ENCODE results near the gene CSRP3. TPM values are rescaled to one million over a fixed set of nuclear protein-coding genes. Genes with fewer than 3 reads are reported as not detected.

CSRP3 gene
- polyA plus RNA-seq, 6 donors from 2014 or later, result not detected

DNA sequence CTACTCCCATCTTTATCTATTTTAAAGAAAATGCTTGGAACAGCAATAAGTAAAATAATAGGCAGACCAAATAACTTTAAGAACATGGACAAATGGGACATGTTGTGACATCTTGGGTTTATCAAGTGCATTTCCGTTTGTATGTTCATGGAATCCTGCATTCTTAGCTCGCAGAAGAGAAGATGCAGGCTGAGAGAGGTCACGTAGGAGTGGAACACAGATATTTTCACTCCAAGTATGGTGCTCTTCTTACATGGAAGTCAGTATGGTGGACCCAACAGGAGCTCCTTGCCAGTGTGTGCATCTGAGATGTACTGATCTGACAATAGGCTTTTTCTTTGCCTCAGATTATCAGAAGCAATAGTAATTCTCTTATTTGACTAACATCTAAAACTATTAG is 37.3 kb upstream of the CSRP3 start:
- Mint-ChIP-seq H3K27ac (no peak overlapping the region), H3K4me1 (peaks cover 15 to 25% (median 19%) of the 10 kb centered on the region in 3 donors), H3K36me3 (peaks cover 0 to 7% of the 10 kb centered on the region in 2 donors), H3K4me3 (peak overlapping the region in 3 of 8 donors; percentile 35 to 67 (median 56)), H3K9me3 (peaks cover 0 to 3% (median 0%) of the 10 kb centered on the region in 7 donors), H3K27me3 (peaks cover 21 to 41% (median 36%) of the 10 kb centered on the region in 3 donors)
- no peak for DNase-seq
- no peak for ATAC-seq (ENCODE audit: low read depth in 2 of 2)

GRCh38 chr11:19237813-19238212 is 36.0 kb upstream of the CSRP3 start:
- Mint-ChIP-seq H3K4me3 (no peak overlapping the region), H3K27me3 (peaks cover 18 to 29% (median 25%) of the 10 kb centered on the region in 3 donors), H3K36me3 (peaks cover 0 to 7% of the 10 kb centered on the region in 2 donors), H3K9me3 (peaks cover 0 to 3% (median 0%) of the 10 kb centered on the region in 7 donors), H3K4me1 (peaks cover 15 to 19% (median 19%) of the 10 kb centered on the region in 3 donors), H3K27ac (no peak overlapping the region)
- DNase-seq, result no peak
- ATAC-seq (ENCODE audit: low read depth in 2 of 2), result no peak

- H3K27me3 Mint-ChIP-seq, result peaks cover 14 to 25% (median 21%) of the 10 kb centered on the region in 3 donors
- H3K9me3 Mint-ChIP-seq, result peaks cover 0 to 3% (median 0%) of the 10 kb centered on the region in 7 donors
- H3K4me1 Mint-ChIP-seq, result peaks cover 14 to 16% (median 15%) of the 10 kb centered on the region in 3 donors
- peaks cover 0 to 6% of the 10 kb centered on the region in 2 donors for H3K36me3 Mint-ChIP-seq
- no peak overlapping the region for H3K4me3 Mint-ChIP-seq
- ATAC-seq (ENCODE audit: low read depth in 2 of 2), result no peak
- DNase-seq, result no peak
- no peak overlapping the region for H3K27ac Mint-ChIP-seq
Observed at GRCh38 chr11:19237381-19237780, 35.6 kb upstream of the CSRP3 start.

- peaks cover 0 to 3% (median 0%) of the 10 kb centered on the region in 7 donors for H3K9me3 Mint-ChIP-seq
- peaks cover 0 to 7% (median 4%) of the 10 kb centered on the region in 3 donors for H3K27me3 Mint-ChIP-seq
- H3K4me3 Mint-ChIP-seq, result no peak overlapping the region
- ATAC-seq (ENCODE audit: low read depth in 2 of 2) (no peak), DNase-seq (no peak)
- H3K4me1 Mint-ChIP-seq, result no peaks in the 10 kb centered on the region
- no peaks in the 10 kb centered on the region for H3K36me3 Mint-ChIP-seq
- H3K27ac Mint-ChIP-seq, result no peak overlapping the region
Observed at GRCh38 chr11:19234231-19234817, 32.5 kb upstream of the CSRP3 start.

- H3K9me3 Mint-ChIP-seq, result peaks cover 0 to 3% (median 0%) of the 10 kb centered on the region in 7 donors
- no peak overlapping the region for H3K27ac Mint-ChIP-seq
- H3K4me3 Mint-ChIP-seq, result no peak overlapping the region
- DNase-seq (no peak), ATAC-seq (ENCODE audit: low read depth in 2 of 2) (no peak)
- H3K36me3 Mint-ChIP-seq, result no peaks in the 10 kb centered on the region
- no peaks in the 10 kb centered on the region for H3K4me1 Mint-ChIP-seq
- H3K27me3 Mint-ChIP-seq, result peaks cover 0 to 4% (median 0%) of the 10 kb centered on the region in 3 donors
Observed at GRCh38 chr11:19232910-19233503, 31.2 kb upstream of the CSRP3 start.

GRCh38 chr11:19229671-19230070 is 27.9 kb upstream of the CSRP3 start:
- H3K9me3 Mint-ChIP-seq, result peaks cover 0 to 2% (median 0%) of the 10 kb centered on the region in 7 donors
- no peaks in the 10 kb centered on the region for H3K4me1 Mint-ChIP-seq
- H3K4me3 Mint-ChIP-seq, result no peak overlapping the region
- H3K27me3 Mint-ChIP-seq, result no peaks in the 10 kb centered on the region
- DNase-seq (no peak), ATAC-seq (ENCODE audit: low read depth in 2 of 2) (no peak)
- H3K27ac Mint-ChIP-seq, result peak overlapping the region in 2 of 6 donors; percentile 52 to 56
- H3K36me3 Mint-ChIP-seq, result no peaks in the 10 kb centered on the region

- H3K4me3 Mint-ChIP-seq, result no peak overlapping the region
- ATAC-seq (ENCODE audit: low read depth in 2 of 2) (no peak), DNase-seq (no peak)
- no peaks in the 10 kb centered on the region for H3K4me1 Mint-ChIP-seq
- peaks cover 0 to 2% (median 0%) of the 10 kb centered on the region in 7 donors for H3K9me3 Mint-ChIP-seq
- H3K27me3 Mint-ChIP-seq, result no peaks in the 10 kb centered on the region
- no peaks in the 10 kb centered on the region for H3K36me3 Mint-ChIP-seq
- H3K27ac Mint-ChIP-seq, result no peak overlapping the region
Observed at GRCh38 chr11:19228968-19229367, 27.2 kb upstream of the CSRP3 start.

DNA sequence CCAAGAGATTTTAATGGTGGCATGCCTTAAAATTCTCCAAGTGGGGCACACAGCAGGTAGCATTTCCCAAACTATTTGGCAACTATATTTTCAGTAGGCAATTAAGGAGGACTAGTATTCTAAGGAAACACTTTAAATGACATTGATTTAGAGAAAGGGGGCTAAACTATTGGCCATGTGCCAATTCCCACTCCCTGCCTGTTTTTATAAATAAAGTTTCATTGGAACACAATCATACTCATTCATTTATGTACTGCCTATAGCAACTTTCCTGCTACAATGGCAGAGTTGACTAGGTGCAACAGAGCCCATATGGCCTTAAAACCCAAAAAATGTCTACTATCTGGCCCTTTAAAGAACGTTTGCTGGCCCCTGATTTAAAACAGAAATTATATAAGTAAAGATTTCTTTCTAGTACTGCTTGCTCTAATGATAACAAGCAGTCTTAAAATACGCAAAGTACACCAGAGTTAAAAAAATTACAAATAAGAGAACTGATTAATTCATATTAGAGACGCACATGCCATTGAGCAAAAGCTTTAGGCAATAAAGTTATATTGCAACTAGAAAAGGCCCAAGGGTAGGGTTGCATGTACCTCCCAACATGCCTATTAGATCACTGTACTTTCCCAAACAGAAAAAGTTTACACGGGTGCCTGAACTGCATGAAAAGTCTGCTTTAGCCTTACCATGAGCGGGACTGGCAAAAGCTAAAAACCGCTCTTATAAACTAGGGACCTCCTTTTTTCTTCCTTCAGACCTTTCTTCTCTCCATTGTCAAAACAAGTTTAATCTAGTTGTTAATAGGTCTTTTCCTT is 24.8 kb upstream of the CSRP3 start:
- no peak for DNase-seq
- no peak overlapping the region for H3K27ac Mint-ChIP-seq

DNA sequence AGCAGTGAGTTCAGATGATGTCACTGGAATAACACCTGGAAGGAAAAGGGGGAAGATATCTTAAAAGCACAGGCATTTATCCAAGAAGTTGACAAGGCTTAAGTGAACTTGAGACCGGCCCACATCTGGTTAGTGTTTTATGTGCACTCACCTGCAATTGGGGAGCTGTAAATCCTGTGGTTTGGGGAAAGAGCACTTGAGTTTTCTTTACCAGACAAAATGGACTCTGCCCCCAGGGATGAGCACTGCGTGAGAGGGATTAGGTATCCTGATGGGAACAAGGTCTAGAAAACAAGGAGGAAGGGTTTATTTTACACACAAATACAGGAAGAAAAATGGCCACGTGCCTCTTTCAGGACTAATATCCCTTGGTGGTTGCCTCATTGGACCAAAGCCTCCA is 23.8 kb upstream of the CSRP3 start:
- Mint-ChIP-seq H3K36me3 (no peaks in the 10 kb centered on the region), H3K4me1 (no peaks in the 10 kb centered on the region), H3K9me3 (peaks cover 0 to 5% (median 0%) of the 10 kb centered on the region in 7 donors)

More for the DNA sequence above, 24.8 kb upstream of the CSRP3 start:
- Mint-ChIP-seq H3K36me3 (no peaks in the 10 kb centered on the region), H3K4me1 (no peaks in the 10 kb centered on the region), H3K4me3 (no peak overlapping the region), H3K9me3 (peaks cover 0 to 2% (median 0%) of the 10 kb centered on the region in 7 donors), H3K27me3 (no peaks in the 10 kb centered on the region)
- ATAC-seq (ENCODE audit: low read depth in 2 of 2), result no peak

GRCh38 chr11:19225123-19225522 is 23.3 kb upstream of the CSRP3 start:
- DNase-seq, result no peak
- Mint-ChIP-seq H3K27me3 (no peaks in the 10 kb centered on the region), H3K4me1 (no peaks in the 10 kb centered on the region), H3K27ac (peak overlapping the region in 1 of 6 donors; percentile 4), H3K36me3 (no peaks in the 10 kb centered on the region), H3K9me3 (peaks cover 0 to 5% (median 0%) of the 10 kb centered on the region in 7 donors), H3K4me3 (no peak overlapping the region)
- no peak for ATAC-seq (ENCODE audit: low read depth in 2 of 2)

More for the DNA sequence above, 23.8 kb upstream of the CSRP3 start:
- H3K27me3 Mint-ChIP-seq, result no peaks in the 10 kb centered on the region
- no peak for ATAC-seq (ENCODE audit: low read depth in 2 of 2)
- no peak overlapping the region for H3K4me3 Mint-ChIP-seq
- peak overlapping the region in 1 of 6 donors; percentile 67 for H3K27ac Mint-ChIP-seq
- DNase-seq, result no peak

GRCh38 chr11:19220903-19221724 is 19.3 kb upstream of the CSRP3 start:
- Mint-ChIP-seq H3K27me3 (peaks cover 0 to 5% (median 5%) of the 10 kb centered on the region in 3 donors), H3K27ac (no peak overlapping the region)

DNA sequence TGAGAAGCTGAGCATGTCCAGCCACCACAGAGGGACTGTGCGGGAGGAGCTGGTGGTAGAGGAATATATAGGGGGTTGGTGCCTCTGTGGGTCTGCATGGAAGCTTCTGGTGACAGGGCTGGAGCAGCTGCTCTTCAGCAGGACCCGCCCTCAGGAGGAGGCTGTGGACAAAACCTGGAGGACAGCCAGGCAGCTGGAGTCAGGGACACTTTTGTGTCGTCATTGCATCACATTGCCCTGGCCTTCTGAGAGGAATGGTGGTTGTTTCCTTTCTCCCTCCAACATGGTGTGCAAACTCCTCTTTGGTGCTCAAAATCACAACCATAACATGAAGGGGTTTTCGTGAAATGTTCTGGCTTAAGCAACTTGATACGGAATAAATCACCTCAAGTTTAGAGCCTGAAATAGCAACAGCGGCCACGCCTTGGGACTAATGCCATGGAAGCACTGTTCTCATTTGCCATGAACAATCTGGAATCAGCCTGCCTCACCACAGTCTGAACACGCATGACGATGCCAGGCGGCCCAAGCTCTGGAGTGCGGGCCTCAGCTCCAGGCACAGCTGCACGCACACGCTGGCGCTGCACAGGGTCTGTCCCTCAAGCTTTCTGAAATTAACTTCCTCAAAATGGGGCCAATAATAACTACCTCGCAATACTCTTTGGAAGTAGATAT is 17.1 kb upstream of the CSRP3 start:
- Mint-ChIP-seq H3K4me3 (no peak overlapping the region), H3K27ac (no peak overlapping the region), H3K36me3 (no peaks in the 10 kb centered on the region), H3K9me3 (peaks cover 0 to 5% (median 0%) of the 10 kb centered on the region in 7 donors), H3K4me1 (no peaks in the 10 kb centered on the region), H3K27me3 (peaks cover 12 to 18% (median 16%) of the 10 kb centered on the region in 3 donors)
- ATAC-seq (ENCODE audit: low read depth in 2 of 2) (no peak), DNase-seq (no peak)

More at GRCh38 chr11:19220903-19221724, 19.3 kb upstream of the CSRP3 start:
- peak overlapping the region in 1 of 8 donors; percentile 54 for H3K4me3 Mint-ChIP-seq
- H3K9me3 Mint-ChIP-seq, result peaks cover 0 to 5% (median 0%) of the 10 kb centered on the region in 7 donors
- no peaks in the 10 kb centered on the region for H3K36me3 Mint-ChIP-seq
- ATAC-seq (ENCODE audit: low read depth in 2 of 2) (no peak), DNase-seq (no peak)
- H3K4me1 Mint-ChIP-seq, result no peaks in the 10 kb centered on the region
